EH (cell line): ENCODE data around the gene EXD3.
"Not testable (repeated sequence)": the region's sequence is repeated elsewhere in the genome, so short reads cannot be mapped to it uniquely, and the experiment has no call there.

Experiments
- DNase-seq: peaks from one replicate; pipeline ENCODE4 v3.0.0-alpha.2; 2015; ENCODE audit warnings: low read depth

Gene EXD3

GRCh38 chr9:137411260-137411644, 11.7 kb downstream of the EXD3 start:
- DNase-seq = peak; percentile 19

GRCh38 chr9:137410891-137411249, 12.1 kb downstream of the EXD3 start:
- DNase-seq = no peak

- not testable (repeated sequence) for DNase-seq
Measured at GRCh38 chr9:137410236-137410890, 12.6 kb downstream of the EXD3 start.

GRCh38 chr9:137409515-137409914, 13.4 kb downstream of the EXD3 start:
- DNase-seq = no peak

GRCh38 chr9:137408651-137409405, 14.1 kb downstream of the EXD3 start:
- DNase-seq = no peak

- no peak for DNase-seq
Measured at GRCh38 chr9:137407590-137408300, 15.2 kb downstream of the EXD3 start.

- DNase-seq = peak; percentile 64
Measured at GRCh38 chr9:137406876-137407589, 15.9 kb downstream of the EXD3 start.

- no peak for DNase-seq
Measured at GRCh38 chr9:137406085-137406760, 16.7 kb downstream of the EXD3 start.

- DNase-seq = no peak
Measured at GRCh38 chr9:137405677-137406081, 17.3 kb downstream of the EXD3 start.

- no peak for DNase-seq
Measured at GRCh38 chr9:137404961-137405567, 17.9 kb downstream of the EXD3 start.

- no peak for DNase-seq
Measured at GRCh38 chr9:137403269-137403668, 19.7 kb downstream of the EXD3 start.

GRCh38 chr9:137402746-137403145, 20.2 kb downstream of the EXD3 start:
- DNase-seq = no peak

GRCh38 chr9:137398561-137399468, 24.1 kb downstream of the EXD3 start:
- no peak for DNase-seq

GRCh38 chr9:137397675-137398423, 25.1 kb downstream of the EXD3 start:
- DNase-seq = no peak

GRCh38 chr9:137396634-137397367, 26.2 kb downstream of the EXD3 start:
- no peak for DNase-seq

- peak; percentile 76 for DNase-seq
Measured at GRCh38 chr9:137396227-137396626, 26.7 kb downstream of the EXD3 start.

- no peak for DNase-seq
Measured at GRCh38 chr9:137395666-137396010, 27.3 kb downstream of the EXD3 start.

- no peak for DNase-seq
Measured at GRCh38 chr9:137394866-137395665, 27.9 kb downstream of the EXD3 start.
